Measurements from ENCODE around the gene QPCTL.

- no peak for TF ChIP-seq POLR2AphosphoS5 (IDR thresholded peaks at IDR 0.05; ENCODE audit: low read depth, low read length)
- no peak for TF ChIP-seq REST (IDR thresholded peaks at IDR 0.05; ENCODE audit: insufficient read depth in 1 of 2, low read depth in 2 of 2, low read length in 2 of 2)
- no peak for TF ChIP-seq SIN3A (IDR thresholded peaks at IDR 0.05; ENCODE audit: borderline replicate concordance, insufficient read depth, low read length)
- TF ChIP-seq TAF1 (IDR thresholded peaks at IDR 0.05; ENCODE audit: borderline replicate concordance, insufficient read depth, low read length), result no peak
- TF ChIP-seq FOXP2 (optimal IDR thresholded peaks at IDR 0.05; ENCODE audit: borderline replicate concordance, extremely low read depth, extremely low read length, insufficient read depth), result no peak
Measured at GRCh38 chr19:45657520-45658167, 34.8 kb upstream of the QPCTL start.

Measured in PFSK-1 (cell line).